NOMO-1 treated with dmso at 0.1 percent for 144 hours (cell line): ENCODE results near the gene C16orf78.

Experiments used
- DNase-seq: peaks from one replicate; lab custom pipeline; 2025; ENCODE audit not compliant: unreplicated experiment; lab: John Stamatoyannopoulos, UW

The C16orf78 gene

GRCh38 chr16:49373504-49373903, at the start of gene C16orf78:
Gene C16orf78, plus strand, starts transcription at chr16:49373804. Its CDS starts 136 bp downstream, at chr16:49373940.
- DNase-seq, result no peak

- DNase-seq, result no peak
Observed at GRCh38 chr16:49324703-49325102, 48.9 kb upstream of the C16orf78 start.

GRCh38 chr16:49327466-49327865, 46.1 kb upstream of the C16orf78 start:
- no peak for DNase-seq

- no peak for DNase-seq
Observed at GRCh38 chr16:49328325-49328724, 45.3 kb upstream of the C16orf78 start.

- DNase-seq, result peak; percentile 25
Observed at GRCh38 chr16:49330562-49331201, 42.9 kb upstream of the C16orf78 start.

GRCh38 chr16:49332589-49333258, 40.9 kb upstream of the C16orf78 start:
- no peak for DNase-seq

- no peak for DNase-seq
Observed at GRCh38 chr16:49333259-49333597, 40.4 kb upstream of the C16orf78 start.

- no peak for DNase-seq
Observed at GRCh38 chr16:49335828-49336227, 37.8 kb upstream of the C16orf78 start.

- no peak for DNase-seq
Observed at GRCh38 chr16:49336581-49336980, 37.0 kb upstream of the C16orf78 start.

GRCh38 chr16:49337814-49338350, 35.7 kb upstream of the C16orf78 start:
- no peak for DNase-seq

- no peak for DNase-seq
Observed at GRCh38 chr16:49338611-49339265, 34.9 kb upstream of the C16orf78 start.

GRCh38 chr16:49340466-49340865, 33.1 kb upstream of the C16orf78 start:
- no peak for DNase-seq

GRCh38 chr16:49341706-49342105, 31.9 kb upstream of the C16orf78 start:
- no peak for DNase-seq

GRCh38 chr16:49342336-49343265, 31.0 kb upstream of the C16orf78 start:
- no peak for DNase-seq

- DNase-seq, result no peak
Observed at GRCh38 chr16:49343291-49343690, 30.3 kb upstream of the C16orf78 start.

- no peak for DNase-seq
Observed at GRCh38 chr16:49344401-49344800, 29.2 kb upstream of the C16orf78 start.

GRCh38 chr16:49345829-49346228, 27.8 kb upstream of the C16orf78 start:
- DNase-seq, result no peak

GRCh38 chr16:49346459-49346858, 27.1 kb upstream of the C16orf78 start:
- no peak for DNase-seq

GRCh38 chr16:49347476-49347875, 26.1 kb upstream of the C16orf78 start:
- no peak for DNase-seq

GRCh38 chr16:49348408-49349176, 25.0 kb upstream of the C16orf78 start:
- DNase-seq, result no peak
